C1 segment of cervical spinal cord (tissue), 14 donors: ENCODE data around the gene SLIT2.
A peak's percentile ranks its signal among the peaks of the same experiment; 100 is the strongest.

Experiments used
- DNase-seq, 14 donors: peaks; one replicate each; lab custom pipeline; 2025; lab: John Stamatoyannopoulos, UW

SLIT2 gene

DNA sequence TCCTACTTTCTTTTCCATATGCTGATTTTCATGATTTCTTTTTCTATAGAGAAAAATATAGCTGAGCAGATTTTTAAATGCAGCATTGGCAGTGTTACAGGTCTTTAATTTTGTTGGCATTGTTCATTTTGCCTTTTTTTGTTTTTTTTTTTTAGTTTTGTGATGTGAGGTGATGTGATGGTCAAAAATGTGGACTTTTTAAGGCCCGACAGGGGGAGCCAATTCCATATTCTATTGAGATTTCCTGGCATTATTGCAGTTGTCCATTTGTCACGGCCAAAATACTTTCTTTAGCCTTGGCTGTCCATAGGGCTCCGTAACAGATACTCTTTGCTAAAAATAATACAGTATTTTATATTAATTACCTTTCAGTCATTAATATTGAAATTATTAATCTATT, 47.8 kb downstream of the SLIT2 start:
- DNase-seq: peak in 1 of 14 donors; percentile 15

DNA sequence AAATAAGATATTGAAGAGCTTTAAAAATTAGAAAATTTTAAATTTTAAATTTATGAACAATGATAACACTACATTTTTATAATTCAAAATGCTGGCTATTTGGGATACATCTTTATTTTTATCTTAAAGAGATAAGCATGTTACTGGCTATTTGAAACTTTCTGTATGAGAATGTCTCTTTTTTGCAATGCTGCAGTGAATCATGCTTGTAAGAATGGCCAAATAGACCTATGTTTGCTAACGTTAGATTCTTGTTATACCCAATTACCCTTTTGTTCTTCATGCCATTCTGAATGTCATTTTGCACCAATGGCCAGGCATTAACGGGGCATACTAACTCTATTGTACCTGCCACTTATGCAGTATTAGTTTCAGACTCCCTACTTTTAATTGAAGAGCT, 49.5 kb downstream of the SLIT2 start:
- DNase-seq: no peak
